ENCODE measurements around the gene AFDN.

The AFDN gene

GRCh38 chr6:167827583-167828324 lies 1.0 kb downstream of the AFDN start:
- TF ChIP-seq CTCF (conservative IDR thresholded peaks at IDR 0.05; ENCODE audit: control insufficient read depth, insufficient read depth, low read depth, low read length) = no peak
- DNase-seq (ENCODE audit: low read depth) = no peak
- H3K4me3 ChIP-seq (ENCODE audit: control insufficient read depth, low read depth, low read length) = peak overlapping the region; percentile 64

GRCh38 chr6:167828325-167828956 lies 1.7 kb downstream of the AFDN start:
- DNase-seq (ENCODE audit: low read depth) = no peak
- TF ChIP-seq CTCF (conservative IDR thresholded peaks at IDR 0.05; ENCODE audit: control insufficient read depth, insufficient read depth, low read depth, low read length) = no peak
- peak overlapping the region; percentile 64 for H3K4me3 ChIP-seq (ENCODE audit: control insufficient read depth, low read depth, low read length)

GRCh38 chr6:167829513-167829912 lies 2.8 kb downstream of the AFDN start:
- no peak for TF ChIP-seq CTCF (conservative IDR thresholded peaks at IDR 0.05; ENCODE audit: control insufficient read depth, insufficient read depth, low read depth, low read length)
- H3K4me3 ChIP-seq (ENCODE audit: control insufficient read depth, low read depth, low read length) = no peak overlapping the region
- no peak for DNase-seq (ENCODE audit: low read depth)

- no peak overlapping the region for H3K4me3 ChIP-seq (ENCODE audit: control insufficient read depth, low read depth, low read length)
- no peak for TF ChIP-seq CTCF (conservative IDR thresholded peaks at IDR 0.05; ENCODE audit: control insufficient read depth, insufficient read depth, low read depth, low read length)
- DNase-seq (ENCODE audit: low read depth) = no peak
These were observed 4.6 kb downstream of the AFDN start for GRCh38 chr6:167831281-167831828.

- H3K4me3 ChIP-seq (ENCODE audit: control insufficient read depth, low read depth, low read length) = no peak overlapping the region
- TF ChIP-seq CTCF (conservative IDR thresholded peaks at IDR 0.05; ENCODE audit: control insufficient read depth, insufficient read depth, low read depth, low read length) = no peak
- no peak for DNase-seq (ENCODE audit: low read depth)
These were observed 6.0 kb downstream of the AFDN start for GRCh38 chr6:167832497-167833395.

GRCh38 chr6:167833396-167833763 lies 6.7 kb downstream of the AFDN start:
- DNase-seq (ENCODE audit: low read depth) = no peak
- no peak overlapping the region for H3K4me3 ChIP-seq (ENCODE audit: control insufficient read depth, low read depth, low read length)
- TF ChIP-seq CTCF (conservative IDR thresholded peaks at IDR 0.05; ENCODE audit: control insufficient read depth, insufficient read depth, low read depth, low read length) = no peak

Data from fibroblast of mammary gland (primary cell).